ENCODE results near the gene LRRC14B.
"Not testable (repeated sequence)": the region's sequence is repeated elsewhere in the genome, so short reads cannot be mapped to it uniquely, and the experiment has no call there.

Gene LRRC14B

GRCh38 chr5:160173-160510, 31.2 kb upstream of the LRRC14B start:
- DNase-seq, result no peak

DNA sequence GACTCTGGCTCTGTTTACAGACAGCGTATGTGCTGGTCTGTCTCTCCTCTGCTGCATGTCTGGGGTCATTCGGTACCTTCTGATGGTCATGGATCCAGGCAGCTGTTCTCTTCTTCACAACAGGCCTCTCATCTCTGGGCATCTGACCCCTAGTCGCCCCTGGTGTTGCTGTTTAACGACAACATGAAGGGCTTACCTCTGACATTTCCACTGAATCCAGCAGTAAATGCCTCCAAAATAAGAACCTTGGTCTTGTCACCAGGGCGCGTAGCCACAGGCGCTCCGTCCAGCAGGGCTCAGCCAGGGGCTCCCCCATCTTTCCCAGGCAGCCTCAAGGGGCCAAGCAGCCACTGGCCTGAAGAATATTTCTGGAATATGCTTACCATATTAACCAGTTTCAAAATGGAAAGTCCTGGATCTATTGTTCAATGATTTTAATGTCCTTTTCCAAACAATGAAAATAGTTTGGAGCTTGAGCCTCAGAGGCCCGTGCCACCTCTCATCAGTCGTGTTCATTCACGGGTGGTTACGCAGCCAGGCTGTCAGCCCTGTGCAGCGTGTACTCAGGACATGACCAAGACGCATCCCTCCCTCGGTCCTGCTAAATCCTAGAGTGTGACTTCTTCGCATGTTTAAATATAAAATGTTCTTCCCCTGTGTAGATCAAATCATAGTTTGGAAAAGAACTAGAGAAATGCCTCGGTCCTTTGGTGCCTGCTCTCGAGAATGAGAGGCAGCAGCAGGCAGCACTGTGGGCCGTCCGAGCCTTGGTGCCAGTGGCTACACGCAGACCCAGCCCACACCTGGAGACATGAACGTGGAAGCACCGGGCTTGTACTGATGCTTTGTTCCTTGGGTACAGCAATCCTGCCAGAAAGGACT, 30.1 kb upstream of the LRRC14B start:
- no peak for DNase-seq

DNA sequence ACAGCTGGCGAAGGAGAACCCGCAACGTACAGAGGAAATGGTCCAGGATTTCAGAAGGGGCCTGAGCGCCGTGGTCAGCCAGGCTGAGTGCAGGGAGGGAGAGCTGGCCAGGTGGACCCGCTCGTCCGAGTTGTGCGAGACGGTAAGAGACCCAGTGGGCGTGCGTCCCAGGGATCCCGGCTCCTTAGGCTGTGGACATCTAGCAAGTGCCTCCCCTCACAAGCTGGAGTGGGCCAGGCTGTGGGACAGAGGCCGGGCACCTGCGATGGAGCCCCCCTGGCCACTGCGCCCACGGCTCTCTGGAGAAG, 29.5 kb upstream of the LRRC14B start:
- DNase-seq, result no peak

- DNase-seq, result no peak
These were observed 29.1 kb upstream of the LRRC14B start for GRCh38 chr5:162190-162564.

DNA sequence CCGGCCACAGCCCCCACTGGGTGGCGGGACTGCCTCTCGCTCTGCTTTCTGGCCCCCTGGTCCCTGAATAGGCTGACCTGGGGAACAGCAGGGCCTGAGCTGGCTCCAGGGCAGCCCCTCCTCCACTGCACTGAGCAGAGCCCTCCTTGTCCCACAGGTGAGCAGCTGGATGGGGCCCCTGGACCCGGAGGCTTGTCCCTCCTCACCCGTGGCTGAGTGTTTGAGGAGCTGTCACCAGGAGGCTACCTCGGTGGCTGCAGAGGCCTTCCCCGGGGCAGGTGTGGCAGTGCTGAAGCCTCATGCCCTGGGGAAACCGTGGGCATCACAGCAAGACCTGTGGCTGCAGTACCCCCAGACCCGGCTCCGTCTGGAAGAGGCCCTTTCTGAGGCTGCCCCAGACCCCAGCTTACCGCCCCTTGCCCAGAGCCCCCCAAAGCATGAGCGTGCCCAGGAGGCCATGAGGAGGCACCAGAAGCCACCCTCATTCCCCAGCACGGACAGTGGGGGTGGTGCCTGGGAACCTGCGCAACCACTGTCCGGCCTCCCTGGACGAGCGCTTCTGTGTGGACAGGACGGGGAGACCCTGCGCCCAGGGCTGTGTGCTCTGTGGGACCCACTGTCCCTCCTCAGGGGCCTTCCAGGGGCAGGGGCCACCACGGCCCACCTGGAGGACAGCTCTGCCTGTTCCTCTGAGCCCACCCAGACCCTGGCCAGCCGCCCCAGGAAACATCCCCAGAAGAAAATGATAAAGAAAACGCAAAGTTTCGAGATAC, 28.5 kb upstream of the LRRC14B start:
- no peak for DNase-seq

DNA sequence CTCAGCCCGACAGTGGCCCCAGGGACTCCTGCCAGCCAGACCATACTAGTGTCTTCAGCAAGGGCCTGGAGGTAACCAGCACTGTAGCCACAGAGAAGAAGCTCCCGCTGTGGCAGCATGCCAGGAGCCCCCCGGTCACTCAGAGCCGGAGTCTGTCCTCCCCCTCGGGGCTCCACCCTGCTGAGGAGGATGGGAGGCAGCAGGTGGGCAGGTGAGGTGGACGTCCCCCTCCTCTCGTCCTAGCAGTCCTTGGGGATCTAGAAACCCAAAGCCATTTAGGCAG, 28.0 kb upstream of the LRRC14B start:
- DNase-seq, result no peak

- no peak for DNase-seq
These were observed 27.5 kb upstream of the LRRC14B start for GRCh38 chr5:163841-164240.

GRCh38 chr5:164244-164643, 27.1 kb upstream of the LRRC14B start:
- no peak for DNase-seq

- not testable (repeated sequence) for DNase-seq
These were observed 26.5 kb upstream of the LRRC14B start for GRCh38 chr5:164783-165182.

- DNase-seq, result no peak
These were observed 24.6 kb upstream of the LRRC14B start for GRCh38 chr5:166441-167372.

GRCh38 chr5:167511-167910, 23.8 kb upstream of the LRRC14B start:
- no peak for DNase-seq

DNA sequence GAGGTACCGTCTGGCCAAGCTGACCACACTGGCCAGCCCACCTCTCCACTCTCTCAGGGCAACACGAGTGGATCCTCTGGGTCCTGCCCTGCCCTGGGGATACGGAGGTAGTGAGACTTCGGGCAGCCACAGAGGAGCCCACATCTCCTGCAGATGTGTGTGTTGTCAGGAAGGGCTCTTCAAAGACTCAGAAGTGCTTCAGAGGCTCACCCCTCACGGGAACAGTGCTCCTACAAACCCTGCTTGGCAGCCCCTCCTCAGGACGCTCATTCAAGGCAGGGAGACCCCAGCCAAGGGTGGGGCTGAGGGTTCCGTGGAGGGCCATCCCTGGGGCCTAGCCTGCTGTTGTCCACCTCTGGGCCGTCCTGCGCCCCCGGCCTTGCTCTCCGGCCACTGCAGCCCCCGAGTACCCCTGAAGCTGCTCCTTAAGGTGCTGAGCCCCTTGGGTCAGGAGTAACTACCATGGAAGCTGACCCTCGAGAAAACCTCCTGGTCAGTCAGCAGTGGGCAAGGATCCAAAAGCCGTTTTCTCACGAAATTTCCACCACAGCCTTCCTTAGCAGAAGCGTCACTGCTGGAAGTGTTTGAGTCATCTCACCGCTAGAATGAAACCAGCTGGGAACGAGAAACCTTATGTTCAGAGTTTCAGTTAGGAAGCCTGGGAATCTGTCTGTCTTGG, 23.2 kb upstream of the LRRC14B start:
- DNase-seq, result no peak

GRCh38 chr5:169071-169727, 22.1 kb upstream of the LRRC14B start:
- DNase-seq, result no peak

- DNase-seq, result no peak
These were observed 21.6 kb upstream of the LRRC14B start for GRCh38 chr5:169728-170094.

DNA sequence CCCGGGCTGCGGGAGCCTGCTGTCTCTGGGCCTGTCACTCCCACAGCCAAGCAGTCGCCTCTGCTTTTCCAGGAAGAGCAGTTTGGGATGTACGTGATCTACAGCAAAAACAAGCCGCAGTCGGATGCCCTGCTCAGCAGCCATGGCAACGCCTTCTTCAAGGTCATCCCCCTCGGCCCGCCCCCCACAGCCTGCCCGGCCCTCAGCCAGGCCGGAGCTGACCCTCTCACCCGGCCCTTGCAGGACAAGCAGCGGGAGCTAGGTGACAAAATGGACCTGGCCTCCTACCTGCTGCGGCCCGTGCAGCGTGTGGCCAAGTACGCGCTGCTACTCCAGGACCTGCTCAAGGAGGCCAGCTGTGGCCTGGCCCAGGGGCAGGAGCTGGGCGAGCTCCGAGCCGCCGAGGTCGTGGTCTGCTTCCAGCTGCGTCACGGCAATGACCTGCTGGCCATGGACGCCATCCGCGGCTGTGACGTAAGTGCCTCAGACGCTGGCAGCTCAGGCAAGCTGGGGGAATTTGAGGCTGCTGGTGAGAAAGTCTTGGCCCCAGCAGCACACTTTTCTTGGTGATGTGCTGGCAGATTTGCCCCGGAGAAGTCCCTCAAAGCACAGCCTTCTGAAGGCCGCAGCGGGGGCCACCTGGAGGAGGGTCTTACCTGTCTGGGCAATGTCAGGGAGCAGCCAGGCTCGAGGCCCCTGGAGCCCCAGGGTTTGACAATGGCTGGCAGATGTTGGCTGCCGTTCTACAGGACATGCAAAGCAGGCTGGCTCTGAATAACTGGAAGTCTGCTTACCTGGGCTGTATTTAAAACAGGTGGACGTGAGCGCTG, 20.1 kb upstream of the LRRC14B start:
- DNase-seq, result no peak

DNA sequence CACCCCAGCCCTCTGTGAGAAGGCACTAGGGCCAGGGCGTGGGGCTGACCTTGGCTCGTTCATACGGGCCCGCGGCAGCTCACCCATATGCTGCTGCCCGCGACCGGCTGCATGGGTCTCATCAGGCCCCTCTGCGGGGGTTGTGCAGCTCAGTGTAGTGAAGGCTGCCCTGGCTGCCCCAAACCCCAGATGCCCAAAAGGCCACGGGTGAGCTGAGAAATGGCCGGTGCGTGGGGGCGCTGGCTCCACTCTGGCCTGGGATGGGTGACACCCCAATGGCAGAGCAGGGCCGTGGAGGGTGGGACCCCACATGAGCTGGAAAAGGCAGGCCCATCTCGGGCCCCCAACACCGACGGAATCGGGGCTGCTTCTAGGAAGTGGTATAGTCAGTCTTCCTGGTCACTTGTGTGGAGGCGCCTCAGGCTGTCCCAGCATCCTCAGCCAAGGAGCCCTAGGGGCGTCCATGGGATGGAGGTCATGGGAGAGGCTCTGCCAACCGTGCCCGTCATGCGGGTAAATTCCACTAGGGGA, 19.4 kb upstream of the LRRC14B start:
- DNase-seq, result no peak

DNA sequence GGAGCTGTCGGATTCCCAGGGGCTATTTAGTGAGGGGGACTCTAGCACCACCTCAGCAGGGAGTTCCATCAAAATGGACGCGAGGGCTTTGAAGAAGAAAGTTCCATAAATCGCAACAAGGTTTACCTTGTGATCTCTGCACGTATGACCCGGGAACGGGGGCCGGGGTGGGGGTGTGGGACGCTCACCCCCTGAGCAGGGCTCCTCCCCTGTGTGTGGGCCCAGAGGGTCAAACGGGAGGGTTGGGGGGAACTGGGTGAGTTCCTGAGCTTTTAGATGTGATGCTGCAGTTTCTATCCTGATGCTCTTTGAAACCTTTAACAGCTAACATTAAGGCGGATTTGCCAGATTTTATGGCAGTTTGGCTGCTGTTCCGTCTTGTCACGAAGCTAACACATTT, 18.9 kb upstream of the LRRC14B start:
- DNase-seq, result no peak

DNA sequence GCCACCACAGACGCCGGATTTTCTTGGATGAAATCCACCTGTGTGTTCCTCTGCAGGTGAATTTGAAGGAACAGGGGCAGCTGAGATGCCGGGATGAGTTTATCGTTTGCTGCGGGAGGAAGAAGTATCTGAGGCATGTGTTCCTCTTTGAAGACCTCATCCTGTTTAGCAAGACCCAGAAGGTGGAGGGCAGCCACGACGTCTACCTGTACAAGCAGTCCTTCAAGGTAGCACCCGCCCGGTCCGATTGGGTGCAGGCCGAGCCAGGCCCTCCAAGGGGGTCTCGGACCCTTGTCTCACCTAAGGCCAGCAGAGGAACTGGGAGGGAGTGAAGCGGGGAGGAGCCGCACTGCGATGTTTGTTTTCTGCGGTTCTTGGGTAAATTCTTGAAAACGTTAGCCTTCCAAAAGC, 18.4 kb upstream of the LRRC14B start:
- no peak for DNase-seq

- DNase-seq, result no peak
These were observed 17.7 kb upstream of the LRRC14B start for GRCh38 chr5:173392-174290.

DNA sequence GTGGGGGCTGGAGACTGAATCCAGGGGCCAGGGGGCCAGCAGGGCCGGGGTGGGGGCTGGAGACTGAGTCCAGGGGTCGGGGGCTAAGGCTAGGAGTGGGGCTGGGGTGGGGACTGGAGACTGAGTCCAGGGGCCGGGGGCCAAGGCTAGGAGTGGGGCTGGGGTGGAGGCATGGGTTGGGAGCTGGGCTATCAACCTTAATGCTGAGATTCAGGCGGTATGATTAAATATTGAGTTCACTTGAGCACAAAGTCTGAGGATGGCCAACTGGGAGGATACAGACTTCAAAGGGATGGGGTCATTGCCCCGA, 17.0 kb upstream of the LRRC14B start:
- no peak for DNase-seq
